Renal cortical epithelial cell (primary cell): ENCODE data around the gene TRIM63. TPM values are rescaled to one million over a fixed set of nuclear protein-coding genes. Genes with fewer than 3 reads are reported as not detected.
A peak's percentile ranks its signal among the peaks of the same experiment; 100 is the strongest.

Source experiments
- DNase-seq: peaks from one replicate; pipeline ENCODE4 v3.0.0-alpha.2; 2011; ENCODE audit warnings: low read depth
- total RNA-seq: library from RNA; depleted of rRNA; stranded (reverse); fragments of >200 nt; gene quantifications from 2 replicates; pipeline ENCODE4 v1.2.3, GENCODE V29; 2014

Gene TRIM63
- total RNA-seq, 1 donor from 2014 or later = not detected

DNA sequence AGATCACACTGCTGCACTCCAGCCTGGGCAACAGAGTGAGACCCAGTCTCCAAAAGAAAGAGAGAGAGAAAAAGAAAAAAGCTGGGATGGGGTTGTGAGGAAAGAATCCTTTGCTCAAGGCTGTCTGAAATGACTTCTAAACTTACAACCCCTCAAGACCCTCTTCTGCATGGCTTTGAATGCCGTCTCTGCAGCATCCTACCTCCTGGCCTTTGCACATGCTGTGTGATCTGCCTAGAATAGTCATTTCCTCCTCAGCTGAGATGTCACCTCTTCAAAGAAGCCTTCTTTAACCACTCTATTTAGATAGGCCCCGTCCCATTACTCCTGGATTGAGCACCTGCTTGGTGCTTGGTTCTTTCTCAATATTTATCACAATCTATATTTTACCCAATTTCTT is 17.4 kb upstream of the TRIM63 start:
- no peak for DNase-seq

DNA sequence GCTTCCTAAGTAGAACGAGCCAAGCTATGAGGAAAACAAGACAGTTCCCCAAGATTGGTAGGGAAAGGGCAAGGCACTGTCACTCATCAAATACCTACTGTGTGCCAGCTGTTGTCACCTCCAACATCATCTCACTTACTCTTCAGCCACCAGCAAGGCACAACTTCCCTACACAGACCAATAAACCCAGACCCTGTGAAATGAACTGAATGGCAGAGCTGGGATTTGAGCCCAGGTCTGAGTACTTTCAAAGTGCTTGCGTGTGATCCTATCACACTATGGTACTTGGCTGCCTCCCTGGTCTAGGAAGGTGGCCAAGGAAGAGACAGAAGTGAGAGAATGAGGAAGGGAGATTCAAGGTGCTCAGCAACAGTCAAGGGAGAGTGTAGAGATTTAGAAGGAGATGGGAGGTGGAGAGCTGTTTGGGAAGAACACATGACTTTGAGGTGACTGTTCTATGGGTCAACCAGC is 16.7 kb upstream of the TRIM63 start:
- DNase-seq = no peak

DNA sequence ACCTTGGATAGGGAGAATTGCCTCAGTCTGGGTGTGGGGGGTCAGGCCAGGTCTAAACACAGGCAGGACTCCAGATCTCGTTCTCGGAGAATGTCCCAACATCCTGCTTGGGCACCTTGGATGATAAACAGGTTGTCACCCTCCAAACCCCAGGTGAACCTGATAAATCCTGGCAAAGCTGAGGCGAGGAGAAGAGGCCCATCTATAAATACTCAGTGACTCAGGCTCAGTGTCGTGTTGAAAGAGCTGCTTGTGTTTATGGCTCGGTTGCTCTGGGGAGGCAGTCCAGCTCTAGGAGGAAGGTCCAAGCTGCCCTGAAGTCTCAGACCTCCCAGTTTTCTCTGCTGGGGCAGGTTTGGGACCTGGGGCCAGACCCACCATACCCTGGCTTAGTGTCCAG is 15.8 kb upstream of the TRIM63 start:
- DNase-seq = peak; percentile 57

DNA sequence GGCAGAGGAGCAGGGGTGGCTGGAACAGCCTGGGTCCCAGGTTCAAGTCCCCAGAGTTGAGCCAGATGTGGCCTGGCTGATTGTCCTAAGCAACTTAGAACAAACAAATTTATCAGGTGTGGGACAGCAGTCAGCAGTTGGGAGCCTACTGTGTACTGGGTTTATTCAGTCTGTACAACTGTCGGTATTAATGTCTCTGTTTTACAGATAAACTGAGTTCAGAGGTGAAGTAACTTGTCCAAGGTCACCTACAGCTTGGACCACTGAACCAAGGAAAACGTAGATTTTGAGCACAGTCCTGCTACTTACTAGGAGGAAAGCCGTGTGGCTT is 14.6 kb upstream of the TRIM63 start:
- DNase-seq = no peak

DNA sequence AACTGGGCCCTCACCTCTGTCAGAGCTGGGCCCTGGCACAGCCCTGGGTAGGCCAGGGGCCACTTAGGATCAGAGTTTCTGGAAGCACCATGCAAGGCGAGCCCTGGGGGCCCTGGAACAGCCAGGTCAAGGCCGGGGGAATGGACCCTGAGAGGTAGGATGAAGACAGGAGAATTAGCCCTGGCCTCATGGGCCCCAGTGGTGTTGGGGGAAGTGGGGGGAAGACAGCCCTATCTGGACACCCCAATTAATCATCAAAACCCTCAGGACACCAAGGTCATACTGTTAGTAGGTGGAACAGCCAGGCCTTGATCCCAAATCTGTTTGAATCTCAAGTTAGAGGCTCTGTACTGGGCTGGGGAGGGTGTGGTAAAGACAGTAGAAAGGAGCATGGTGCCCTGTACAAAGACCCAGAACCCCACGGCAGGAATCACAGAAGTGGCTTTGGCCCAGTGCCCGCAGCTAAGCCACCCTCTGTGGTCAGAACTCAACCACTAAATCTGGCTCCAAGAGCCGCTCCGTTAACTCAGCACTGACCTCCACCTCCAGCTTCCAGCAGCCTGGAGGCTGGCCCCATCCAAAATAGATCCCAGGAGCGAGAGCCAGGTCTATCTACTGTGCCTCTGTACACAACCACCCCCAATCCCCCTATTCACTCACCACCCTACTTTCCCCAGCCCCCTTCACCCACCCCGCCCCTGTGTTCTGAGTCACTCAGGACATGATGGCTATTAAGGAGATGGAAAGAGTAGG is 14.0 kb upstream of the TRIM63 start:
- peak; percentile 75 for DNase-seq

DNA sequence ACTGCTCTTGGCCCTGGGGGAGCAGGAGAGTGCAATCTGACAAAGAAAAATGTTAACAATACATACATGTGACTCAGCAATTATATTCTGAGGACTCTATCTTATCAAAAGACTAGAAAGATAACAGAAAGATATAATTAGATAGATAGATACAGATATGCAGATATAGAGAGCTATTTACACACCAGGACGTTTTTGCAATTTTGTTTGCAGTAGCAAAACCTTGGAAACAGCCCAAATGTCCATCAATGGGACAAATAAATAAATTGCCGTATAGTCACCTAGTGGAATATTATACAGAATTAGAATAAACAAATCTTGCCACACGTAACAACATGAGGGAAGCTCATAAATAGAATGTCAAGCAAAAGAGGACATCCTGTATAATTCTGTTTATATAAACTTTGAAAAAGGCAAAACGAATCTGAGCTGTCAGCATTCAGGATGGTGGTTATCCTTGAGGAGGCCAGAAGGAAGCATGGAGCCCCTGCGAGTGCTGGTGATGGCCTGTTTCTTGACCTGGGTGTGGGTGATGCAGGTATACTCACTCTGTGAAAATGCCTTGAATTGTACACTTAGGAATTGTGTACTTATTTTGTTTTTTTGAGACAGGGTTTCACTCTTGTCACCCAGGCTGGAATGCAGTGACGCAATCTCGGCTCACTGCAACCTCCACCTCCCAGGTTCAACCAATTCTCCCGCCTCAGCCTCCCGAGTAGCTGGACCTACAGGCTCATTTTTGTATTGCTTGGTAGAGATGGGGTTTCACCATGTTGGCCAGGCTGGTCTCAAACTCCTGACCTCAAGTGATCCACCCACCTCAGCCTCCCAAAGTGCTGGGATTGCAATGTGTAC is 12.8 kb upstream of the TRIM63 start:
- no peak for DNase-seq

DNA sequence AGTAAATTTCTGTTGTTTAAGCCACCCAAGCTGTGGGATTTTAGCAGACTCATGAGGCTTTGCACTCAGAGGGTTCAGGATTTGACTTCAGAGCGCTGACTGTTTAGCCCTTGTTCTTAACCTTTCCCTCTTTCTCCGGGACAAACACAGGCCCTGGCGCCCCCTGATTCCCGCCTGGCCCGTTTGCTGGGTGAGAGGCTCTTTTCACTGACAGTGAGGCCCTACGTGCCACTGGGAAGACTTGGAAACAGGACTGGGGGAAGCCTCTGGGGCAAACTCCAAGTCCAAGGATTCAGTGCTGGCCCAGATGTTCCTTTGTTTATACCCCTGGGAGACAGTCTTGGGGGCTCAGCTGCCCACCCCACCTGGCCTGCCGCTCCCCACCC is 11.7 kb upstream of the TRIM63 start:
- DNase-seq = no peak

DNA sequence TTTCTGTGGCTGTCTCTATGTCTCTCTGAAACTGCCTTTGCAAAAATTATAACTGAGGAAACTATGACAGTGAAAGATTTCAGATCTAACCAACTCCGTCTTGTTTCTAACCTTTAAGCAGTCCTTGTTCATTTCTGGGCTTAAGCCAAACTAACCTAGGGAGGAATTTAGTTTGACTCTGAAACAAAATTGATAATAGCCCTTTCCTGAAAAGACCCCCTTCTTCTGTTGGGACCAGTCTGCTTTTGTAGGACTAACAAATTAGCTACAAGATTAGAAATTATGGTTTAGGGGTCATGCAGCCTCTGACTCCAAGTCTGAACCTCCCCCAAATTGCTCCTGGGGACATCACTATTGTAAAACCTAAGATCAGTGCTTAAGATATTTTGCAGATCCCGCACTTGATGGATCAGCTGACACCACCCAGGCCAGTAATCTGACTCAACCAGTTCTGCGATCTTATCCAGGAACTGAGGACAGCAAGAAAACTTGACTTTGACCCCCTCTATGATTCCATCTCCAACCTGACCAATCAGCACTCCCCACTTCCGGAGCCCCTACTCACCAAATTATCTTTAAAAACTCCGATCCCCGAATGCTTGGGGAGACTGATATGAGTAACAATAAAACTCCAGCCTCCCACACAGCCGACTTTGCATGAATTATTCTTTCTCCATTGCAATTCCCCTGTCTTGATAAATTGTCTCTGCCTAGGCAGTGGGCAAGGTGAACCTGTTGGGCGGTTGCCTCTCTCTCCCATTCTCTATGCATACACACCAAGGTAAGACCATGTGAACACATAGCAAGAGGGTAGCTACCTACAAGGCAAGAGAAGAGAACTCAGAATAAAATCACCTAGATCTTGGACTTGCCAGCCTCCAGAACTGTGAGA is 11.1 kb upstream of the TRIM63 start:
- DNase-seq = no peak

DNA sequence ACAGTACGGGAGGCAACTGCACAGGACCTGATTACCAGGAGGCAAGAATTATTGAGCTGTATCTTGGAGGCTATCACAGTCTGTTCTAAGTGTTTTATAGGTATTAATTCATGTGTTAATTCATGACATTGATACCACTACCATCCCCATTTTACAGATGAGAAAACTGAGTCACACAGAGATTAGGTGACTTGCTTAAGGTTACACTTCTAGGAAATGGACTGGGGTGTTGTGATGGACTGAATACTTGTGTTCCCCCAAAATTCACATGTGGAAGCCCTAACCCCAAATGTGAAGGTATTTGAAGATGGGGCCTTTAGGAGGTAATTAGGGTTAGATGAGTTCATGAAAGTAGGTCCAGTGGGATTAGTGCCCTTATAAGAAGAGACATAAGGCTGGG is 10.1 kb upstream of the TRIM63 start:
- no peak for DNase-seq

DNA sequence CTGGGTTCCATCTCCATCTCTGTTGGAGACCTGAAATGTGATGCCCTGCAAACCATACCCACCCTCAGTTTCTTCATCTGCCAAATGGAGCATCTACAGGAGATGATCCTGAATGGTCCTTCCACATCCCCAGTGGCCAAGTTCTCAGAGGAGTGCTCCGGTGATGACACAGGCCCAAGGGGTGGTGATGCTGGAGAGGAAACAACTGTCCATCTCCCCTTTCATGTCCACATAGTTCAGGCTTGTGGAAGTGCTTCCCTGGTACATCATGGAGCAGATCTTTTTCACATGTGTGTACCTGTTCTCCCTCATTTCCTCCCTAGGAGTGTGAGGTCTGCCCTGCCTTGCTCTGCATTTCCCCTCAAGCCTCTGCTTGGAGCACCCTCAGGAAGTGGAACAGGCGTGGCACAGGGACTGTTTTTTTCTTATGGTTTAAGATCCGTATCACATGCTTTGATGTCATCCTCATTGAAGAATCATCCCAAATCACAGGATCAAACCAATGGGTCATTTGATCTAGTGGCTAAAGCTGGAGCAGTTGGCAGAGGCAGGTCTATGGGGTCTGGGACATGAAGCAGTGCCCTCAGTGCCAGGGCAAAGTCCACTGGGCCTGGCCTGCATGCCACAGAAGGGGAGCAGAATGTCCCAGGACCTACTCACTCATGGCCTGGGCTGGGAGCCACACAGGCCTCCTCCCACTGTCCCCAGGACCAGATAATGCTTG is 8.2 kb upstream of the TRIM63 start:
- no peak for DNase-seq

DNA sequence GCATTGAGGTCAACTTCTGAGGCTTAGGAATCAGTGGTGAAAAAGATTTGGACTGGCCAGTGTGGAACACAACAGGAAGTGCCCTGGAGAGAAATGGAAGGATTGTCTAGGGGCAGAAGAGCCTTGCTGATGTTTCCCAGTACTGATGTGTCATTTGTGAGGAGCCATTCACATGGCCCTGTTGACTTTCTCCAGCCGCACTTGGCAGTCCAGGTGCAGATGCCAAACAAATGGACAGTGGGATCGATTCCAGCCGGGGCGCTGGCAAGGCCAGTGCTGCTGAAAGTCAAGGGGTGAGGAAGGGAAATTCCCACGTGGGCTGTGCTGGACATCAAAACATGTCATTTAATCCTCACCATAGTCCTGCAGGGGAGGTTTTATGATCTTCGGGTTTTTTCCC is 4.9 kb upstream of the TRIM63 start:
- no peak for DNase-seq

DNA sequence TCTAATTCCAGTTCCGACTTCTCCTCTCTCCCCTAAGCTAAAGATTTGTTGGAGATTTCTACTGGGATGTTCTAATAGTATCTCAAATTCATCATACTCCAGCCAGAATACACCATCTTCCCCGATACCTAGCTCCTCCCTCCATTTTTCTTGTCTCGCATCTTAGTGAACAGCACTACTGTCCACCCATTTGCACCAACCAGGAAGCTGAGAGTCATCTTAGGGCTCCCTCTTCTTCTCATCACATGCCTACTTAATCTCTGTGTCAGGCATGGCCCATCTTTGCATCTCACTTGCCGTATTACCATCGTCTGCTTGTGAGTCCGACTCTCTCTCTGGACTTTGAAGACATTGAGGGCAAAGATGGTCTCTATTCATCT is 3.5 kb upstream of the TRIM63 start:
- DNase-seq = no peak

DNA sequence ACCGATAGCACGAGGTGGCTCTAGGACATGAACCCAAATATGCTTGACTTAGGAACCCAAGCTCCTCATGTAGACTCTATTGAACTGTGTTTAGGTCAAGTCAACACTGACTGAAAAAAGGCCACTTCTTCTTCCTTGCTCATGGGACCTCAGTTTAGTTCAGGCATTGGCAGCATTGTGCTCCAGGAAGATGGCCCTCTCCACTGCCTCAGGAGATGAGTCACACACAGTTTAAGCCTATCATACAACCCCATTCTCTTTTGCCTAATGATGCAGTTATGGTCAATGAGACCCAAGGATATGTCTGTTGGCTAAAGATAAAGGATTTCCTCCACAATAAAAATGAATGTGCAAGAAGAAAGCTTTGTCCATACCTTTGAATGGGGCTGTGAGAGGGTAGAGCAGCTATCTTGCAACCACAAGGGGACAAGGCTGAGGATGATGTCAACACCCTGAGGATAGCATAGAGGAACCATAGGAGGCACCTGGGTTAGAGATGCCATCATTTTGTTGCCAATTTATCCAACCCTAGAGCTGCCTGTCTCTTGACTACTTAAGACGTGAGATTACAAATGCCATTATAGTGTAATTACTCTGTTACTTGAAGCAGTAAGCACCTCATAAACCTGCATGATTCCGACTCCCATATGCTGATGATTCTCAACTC is 3.0 kb upstream of the TRIM63 start:
- DNase-seq = no peak

DNA sequence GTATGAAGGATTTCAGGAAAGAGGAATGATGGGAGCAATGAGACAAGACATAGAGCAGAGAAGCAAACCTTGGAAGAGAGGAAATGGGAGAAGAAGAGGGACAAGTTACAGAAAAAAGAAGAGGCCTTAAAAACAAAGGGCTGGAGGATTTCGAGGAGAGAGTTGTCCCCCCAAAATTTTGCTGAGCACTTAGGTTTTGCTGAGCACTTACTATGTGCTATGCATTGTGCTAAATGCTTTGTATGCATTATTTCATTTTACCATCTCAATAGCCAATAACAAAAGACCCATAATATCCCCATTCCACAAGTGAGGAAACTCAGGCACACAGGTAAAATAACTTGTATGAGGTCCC is 2.5 kb upstream of the TRIM63 start:
- DNase-seq = no peak

DNA sequence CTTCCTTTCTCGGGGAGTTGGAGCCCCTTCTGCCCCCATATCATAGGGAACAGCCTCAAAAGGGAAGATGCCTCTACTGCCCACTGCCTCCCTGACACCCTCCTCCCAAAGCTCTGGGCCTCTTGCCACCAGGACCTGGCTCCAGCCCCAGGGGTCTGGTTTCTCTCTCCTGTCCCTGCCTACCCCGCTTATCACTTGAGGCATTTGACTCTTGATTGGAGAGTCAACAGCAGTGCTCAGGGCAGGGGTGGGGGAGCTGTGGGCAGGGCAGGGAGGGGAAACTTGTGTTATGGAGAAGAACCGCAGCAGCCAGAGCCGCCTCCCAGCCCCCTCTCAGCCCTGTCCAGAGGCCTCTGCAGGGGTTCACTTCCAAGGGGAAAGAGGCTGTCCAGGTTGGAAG is 573 bp downstream of the TRIM63 start:
- no peak for DNase-seq

DNA sequence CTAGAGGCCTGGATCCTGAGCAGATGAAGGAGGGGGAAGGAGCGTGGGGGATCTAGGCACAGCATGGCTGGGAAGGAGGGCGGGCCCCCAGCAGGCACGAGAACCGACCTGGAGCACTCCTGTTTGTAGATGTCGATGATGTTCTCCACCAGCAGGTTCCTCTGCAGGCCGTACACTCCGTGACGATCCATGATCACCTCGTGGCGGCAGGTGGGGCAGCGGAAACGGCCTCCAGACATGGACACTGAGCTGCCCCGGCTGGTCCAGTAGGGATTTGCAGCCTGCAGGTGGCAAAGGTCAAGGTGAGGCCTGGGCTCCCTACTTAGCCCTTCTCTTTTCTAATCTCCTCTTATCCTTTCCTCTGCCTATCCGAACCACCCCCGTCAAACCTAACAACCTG is 1.3 kb downstream of the TRIM63 start:
- DNase-seq = no peak

DNA sequence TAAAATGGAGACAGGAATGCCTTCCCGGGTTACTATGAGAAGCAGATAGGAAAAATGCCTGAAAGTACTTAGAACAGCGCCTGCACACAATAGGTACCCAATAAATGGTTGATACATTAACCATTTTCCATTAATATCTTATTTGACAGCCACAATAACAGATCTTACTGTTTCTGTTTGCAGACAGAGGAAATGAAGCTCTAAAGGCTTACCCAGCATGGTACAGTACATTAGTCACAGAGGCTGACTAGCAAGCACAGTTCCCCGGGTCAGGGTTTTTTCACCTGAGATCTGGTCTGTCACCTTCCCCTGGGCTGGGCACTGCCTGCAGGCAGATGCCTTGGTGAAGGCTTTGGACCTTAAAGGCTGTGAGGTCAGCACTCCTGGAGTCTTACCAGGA is 2.9 kb downstream of the TRIM63 start:
- DNase-seq = peak; percentile 95

DNA sequence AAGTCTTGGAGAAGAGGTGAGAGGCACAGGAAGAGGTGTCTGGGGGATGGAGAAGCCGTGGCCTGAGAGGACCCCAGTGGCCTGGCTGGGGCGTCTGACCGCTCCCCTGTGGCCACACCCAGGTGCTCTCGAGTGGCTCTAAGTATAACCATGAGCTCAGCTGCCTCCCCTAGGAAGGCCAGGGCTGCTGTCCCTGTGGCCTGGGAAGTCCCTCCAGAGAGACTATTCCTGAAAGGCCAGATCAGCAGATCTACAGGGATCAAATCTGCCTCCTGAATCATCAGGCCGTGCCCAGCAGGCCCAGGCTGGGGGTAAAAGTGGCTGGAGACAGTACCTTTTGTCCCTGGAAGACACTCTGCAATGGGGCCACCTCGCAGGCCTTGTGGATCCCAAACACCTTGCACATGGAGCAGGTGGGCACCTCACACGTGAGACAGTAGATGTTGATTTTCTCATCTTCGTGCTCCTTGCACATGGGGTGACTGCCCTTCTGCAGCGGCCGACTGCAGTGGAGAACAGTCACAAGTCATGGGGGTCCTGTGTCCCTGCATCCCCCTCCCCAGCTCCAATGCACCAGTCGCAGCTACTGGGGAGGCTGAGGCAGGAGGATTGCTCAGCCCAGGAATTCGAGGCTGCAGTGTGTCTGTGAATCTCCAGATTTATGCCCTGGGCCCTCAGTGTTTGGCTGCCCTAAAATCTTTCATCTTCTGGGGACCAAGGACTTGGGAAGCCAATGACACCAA is 6.4 kb downstream of the TRIM63 start:
- no peak for DNase-seq

DNA sequence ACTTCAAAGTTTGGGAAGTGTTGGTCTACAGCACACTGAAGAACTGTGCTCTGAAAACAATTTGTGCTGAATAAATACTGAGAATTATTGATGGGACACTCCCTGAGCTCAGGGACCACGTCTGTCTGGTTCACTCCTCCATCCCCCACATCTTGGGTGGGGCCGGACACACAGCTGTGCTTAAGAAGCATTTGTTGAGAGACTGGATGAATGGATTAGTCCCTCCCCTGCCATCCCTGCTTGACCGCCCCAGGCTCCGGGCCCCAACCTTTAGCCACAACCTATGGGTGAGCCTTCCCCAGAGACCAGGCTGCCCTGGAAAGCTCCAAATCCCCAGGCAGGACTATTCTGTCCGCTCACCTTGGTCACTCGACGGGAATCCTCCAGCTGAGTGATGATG is 7.5 kb downstream of the TRIM63 start:
- DNase-seq = no peak

DNA sequence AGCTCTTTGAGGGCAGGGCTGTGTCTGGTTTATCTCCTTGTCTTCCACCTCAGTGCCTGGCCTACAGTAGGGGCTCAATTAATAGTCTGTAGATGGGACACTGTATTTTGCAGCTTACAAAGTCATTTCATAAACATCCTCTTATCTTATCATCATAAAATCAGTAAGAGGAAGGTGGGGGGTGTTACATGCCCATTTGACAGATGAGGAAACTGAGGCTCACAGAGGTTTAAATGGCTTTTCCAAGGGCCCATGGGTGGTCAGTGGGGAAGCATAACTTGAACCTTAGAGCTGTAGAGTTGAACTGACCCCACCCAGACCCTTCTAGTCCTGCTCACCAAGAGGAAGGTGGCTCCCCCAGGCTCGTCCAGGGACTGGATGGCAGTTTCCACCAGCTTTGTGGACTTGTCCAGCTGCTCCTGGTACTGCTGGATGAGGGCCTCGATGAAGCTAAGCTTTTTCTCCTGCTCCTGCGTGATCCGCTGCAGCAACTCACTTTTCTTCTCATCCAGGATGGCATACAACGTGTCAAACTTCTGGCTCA is 9.3 kb downstream of the TRIM63 start:
- no peak for DNase-seq
